Urothelium cell line (cell line): Measurements from ENCODE around the gene ASF1B.

Experiments
- DNase-seq: peaks from one replicate; pipeline ENCODE4 v3.0.0; 2011; ENCODE audit warnings: low spot score, mixed read lengths
- FAIRE-seq: peaks from 2 replicates; lab custom pipeline; 2011; peaks lifted over from hg19 to GRCh38; lab: Jason Lieb, UNC

The ASF1B gene

GRCh38 chr19:14112051-14112808, 24.2 kb downstream of the ASF1B start:
- FAIRE-seq, result no peak

GRCh38 chr19:14111486-14111885, 24.9 kb downstream of the ASF1B start:
- DNase-seq, result no peak

More at GRCh38 chr19:14112051-14112808, 24.2 kb downstream of the ASF1B start:
- DNase-seq, result no peak

DNA sequence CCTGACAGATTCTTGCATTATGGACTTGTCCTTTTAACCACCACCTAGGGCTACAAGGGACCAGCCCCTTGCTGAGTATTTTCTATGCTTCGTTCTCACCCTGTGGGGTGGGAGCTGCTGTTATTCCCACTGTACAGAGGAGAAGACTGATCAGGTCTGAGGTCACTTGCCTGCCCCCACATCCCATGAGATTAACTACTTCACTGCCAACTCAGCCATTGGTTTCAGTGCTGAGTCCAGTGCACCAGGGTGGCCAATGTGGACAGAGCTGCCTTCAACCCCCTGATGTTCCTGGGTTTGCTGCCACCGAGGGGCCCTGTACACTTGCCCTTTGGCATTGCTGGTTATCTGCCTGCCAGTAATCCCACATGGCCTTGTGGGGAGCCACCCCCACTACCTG, 25.7 kb downstream of the ASF1B start:
- DNase-seq (no peak), FAIRE-seq (no peak)

More at GRCh38 chr19:14111486-14111885, 24.9 kb downstream of the ASF1B start:
- FAIRE-seq, result no peak

DNA sequence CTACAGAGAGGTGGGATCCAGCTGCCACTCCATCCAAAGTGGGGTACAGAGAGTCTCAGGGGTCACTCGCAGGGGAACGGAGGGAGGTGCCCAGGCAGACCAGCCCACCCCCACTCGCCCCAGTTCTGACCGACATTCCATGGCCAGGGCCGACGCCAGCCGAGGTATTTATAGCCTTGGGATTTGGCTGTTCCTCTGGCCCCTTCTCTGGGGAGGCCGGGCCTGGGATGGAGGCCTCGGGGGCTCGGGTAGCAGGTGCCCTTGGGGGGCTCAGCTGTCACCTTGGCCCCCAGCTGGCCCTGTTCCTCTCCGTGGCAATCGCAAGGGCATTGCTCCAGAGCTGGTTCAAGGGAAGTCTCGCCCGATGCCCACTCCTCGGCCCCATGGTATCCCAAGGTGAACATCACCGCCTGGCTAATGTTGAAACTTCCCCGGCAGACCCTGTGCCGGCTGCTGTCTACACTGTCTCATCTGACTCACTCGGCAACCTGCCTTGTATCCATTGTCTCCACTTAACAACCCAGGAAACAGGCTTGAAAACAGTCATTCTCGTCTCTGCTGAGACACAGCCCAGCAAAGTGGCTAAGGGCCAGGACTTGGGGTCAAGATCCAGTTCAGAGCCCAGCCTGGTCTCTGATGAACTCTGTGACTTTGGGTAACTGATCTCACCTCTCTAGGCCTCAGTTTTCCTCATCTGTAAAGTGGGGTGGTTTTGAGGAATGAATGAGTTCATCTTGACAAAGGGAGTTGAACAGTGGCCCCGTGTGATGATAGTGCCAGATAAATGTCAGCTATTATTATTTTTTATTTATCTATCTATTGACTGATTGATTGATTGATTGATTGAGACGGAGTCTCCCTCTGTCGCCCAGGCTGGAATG, 28.6 kb downstream of the ASF1B start:
- FAIRE-seq, result no peak

GRCh38 chr19:14106840-14107239, 29.5 kb downstream of the ASF1B start:
- no peak for FAIRE-seq
- DNase-seq, result no peak

More for the DNA sequence above, 28.6 kb downstream of the ASF1B start:
- DNase-seq, result no peak

DNA sequence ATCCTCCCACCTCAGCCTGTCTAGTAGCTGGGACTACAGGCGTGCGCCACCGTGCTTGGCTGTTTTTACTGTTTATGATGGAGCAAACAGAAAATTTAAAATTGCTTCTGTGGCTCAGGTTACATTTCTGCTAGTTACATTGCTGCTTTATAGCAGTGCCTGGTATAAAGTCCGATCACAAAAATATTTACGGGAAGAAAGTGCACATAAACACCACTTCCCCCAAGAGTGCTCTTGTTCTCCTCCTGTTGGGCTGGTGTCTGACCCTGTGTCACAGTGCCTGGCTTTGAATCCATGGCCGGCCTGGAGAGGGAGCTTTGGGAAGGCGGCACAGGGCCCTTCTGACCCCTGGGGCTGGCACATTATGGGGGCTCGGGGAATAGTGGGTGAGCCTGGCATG, 30.7 kb downstream of the ASF1B start:
- FAIRE-seq, result no peak
- no peak for DNase-seq

GRCh38 chr19:14103310-14103709, 33.1 kb downstream of the ASF1B start:
- FAIRE-seq (no peak), DNase-seq (no peak)

DNA sequence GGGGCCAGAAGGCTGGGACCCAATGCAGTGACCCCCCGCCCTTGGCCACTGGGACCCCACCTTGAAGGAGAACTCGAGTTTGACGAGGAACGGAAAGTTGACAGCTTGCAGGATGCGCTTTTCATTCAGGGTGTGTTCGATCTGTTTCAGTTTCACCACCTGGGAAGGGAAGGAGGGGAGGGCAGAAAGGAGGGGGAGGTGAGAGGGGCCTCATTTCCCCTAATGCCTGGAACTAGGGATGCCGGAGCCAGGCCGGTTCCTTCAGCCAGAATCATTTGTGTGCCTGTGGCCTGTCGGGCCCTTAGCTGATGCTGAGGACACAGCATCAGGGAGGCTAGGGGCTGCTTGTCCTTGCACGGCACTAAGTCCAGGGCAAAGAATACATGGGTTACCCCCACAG, 33.6 kb downstream of the ASF1B start:
- DNase-seq, result no peak
- FAIRE-seq, result no peak

DNA sequence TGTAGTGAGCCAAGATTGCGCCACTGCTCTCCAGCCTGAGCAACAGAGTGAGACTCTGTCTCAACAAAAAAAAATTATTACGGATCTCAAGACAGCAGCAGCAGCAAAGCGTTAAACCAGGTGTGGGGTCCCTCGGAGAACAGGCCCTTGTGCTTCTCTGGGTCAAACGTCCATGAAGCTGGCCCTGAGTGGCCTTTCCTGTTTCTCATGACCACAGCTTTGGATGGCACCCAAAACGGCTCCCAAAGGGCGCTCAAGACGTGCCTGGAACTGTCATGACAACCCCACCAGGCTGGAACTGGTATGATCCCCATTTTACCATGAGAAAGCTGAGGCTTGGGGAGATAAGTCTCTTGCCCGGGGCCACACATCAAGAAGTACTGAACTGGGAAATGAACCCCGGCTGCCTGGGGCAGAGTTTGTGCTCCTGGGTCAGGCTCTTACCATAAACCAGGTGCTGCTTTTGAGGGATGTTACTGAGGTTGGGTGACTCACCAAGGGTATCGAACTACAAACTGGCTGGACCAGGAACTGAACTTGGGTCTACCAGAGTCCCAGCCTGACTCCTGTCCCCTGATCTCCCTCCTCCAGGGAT, 34.2 kb downstream of the ASF1B start:
- no peak for DNase-seq
- FAIRE-seq, result no peak

- no peak for FAIRE-seq
- no peak for DNase-seq
Observed at GRCh38 chr19:14101003-14101545, 35.3 kb downstream of the ASF1B start.

DNA sequence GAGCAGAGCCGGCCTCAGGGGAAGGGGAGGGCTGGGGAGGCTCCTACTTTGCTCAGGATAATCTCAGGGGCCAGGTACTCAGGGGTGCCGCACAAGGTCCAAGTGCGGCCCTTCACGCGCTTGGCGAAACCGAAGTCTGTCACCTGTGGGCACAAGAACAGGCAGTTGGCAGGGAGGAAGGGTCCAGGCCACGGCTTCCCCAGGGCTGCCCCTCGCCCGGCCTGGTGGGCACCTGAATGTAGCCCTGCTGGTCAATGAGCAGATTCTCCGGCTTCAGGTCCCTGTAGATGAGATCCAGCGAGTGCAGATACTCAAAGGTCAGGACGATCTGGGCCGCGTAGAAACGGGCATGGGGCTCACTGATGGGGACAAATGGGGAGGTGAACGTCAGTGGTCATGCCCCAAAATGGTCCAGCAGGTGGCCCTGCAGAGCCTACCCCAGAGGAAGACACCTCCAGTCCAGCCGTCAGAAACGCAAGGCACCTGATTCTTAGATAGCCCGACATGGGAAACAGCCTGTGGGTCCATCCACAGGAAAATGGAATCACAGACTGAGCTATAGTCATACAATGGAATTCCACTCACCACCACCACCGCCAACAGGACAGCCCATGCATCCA, 38.7 kb downstream of the ASF1B start:
- DNase-seq (no peak), FAIRE-seq (no peak)

- no peak for FAIRE-seq
Observed at GRCh38 chr19:14096272-14096992, 40.0 kb downstream of the ASF1B start.

GRCh38 chr19:14094854-14095253, 41.5 kb downstream of the ASF1B start:
- DNase-seq (no peak), FAIRE-seq (no peak)

More at GRCh38 chr19:14096272-14096992, 40.0 kb downstream of the ASF1B start:
- no peak for DNase-seq

- DNase-seq, result no peak
- no peak for FAIRE-seq
Observed at GRCh38 chr19:14093117-14093823, 43.1 kb downstream of the ASF1B start.

- DNase-seq (no peak), FAIRE-seq (no peak)
Observed at GRCh38 chr19:14091813-14092462, 44.5 kb downstream of the ASF1B start.

GRCh38 chr19:14091081-14091812, 45.1 kb downstream of the ASF1B start:
- DNase-seq, result peak; percentile 36
- FAIRE-seq, result no peak

DNA sequence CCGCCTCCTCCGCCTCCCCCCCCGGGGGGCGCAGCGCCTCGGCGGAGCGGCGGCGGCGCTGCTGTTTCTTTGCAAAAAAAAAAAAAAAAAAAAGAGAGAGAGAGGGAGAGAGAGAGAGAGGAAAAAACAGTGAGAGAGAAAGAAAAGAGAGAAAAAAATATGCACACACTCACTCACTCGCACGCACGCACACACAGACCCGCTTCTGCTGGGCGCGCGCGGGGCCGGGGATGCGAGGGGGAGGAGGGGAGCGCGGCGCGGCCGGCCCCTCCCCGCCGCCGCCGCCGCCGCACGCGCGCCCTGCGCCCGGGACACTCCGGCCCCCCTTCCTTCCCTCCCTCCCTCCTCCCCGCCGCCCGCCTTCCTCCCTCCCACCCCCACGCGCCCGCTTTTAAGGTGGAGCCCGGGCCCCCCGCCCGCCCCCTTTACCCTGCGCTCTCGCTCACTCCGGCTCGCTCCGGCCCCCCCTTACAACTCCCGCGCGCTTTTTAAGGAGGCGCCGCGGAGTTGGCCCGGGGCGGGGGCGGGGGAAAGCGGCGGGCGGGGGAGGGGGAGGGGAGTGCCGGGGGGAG, 45.8 kb downstream of the ASF1B start, which contains the start of gene SAMD1:
Gene SAMD1, minus strand, starts transcription at position 243 of the 572 bp plus-strand sequence.
- DNase-seq (peak; percentile 86), FAIRE-seq (no peak)
